HG02973 (cell line): Measurements from ENCODE around the gene NKD1.

ENCODE experiments used
- ATAC-seq: cut with Tn5 transposase; IDR thresholded peaks from one replicate; pipeline ENCODE4 v1.9.1; 2021; ENCODE audit warnings: moderate library complexity; ENCODE audit not compliant: unreplicated experiment

Gene NKD1

DNA sequence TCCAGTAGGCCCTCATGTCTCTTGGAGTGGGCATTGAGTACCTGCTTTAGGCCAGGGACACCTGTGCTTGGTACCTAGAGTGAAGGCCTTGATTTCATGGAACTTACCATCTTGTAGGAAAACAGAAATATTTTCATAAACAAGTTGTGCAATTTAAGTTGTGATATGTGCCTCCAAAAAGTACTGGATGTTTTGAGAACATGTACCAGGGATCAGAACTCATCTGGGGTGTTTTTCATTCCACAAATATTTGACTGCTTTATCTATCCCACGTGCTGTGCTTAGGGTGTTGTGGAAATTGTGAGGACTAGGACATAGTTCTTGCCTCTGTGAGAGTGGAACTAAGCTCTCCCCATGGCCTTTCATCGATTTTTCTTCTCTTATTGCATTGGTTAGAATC, 8.8 kb downstream of the NKD1 start:
- ATAC-seq: no peak

DNA sequence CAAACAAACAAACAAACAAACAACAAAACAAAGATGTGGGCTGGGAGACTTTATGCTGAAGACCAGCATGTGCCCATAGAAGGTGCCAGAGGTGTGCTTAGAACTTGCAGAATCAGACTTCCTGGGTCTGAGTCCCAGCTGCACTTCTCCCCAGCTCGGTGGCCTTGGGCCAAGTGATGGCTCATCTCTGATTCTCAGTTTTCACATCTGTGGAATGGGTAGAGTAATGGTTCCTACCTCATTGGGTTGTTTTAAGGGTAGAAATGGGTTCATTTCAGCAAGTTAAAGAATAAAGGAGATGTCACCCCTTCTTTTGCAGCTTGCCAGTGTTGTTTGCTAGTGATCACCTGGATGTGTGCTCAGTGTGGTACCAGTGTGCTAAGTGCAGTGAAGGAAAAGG, 10.7 kb downstream of the NKD1 start:
- ATAC-seq: no peak

DNA sequence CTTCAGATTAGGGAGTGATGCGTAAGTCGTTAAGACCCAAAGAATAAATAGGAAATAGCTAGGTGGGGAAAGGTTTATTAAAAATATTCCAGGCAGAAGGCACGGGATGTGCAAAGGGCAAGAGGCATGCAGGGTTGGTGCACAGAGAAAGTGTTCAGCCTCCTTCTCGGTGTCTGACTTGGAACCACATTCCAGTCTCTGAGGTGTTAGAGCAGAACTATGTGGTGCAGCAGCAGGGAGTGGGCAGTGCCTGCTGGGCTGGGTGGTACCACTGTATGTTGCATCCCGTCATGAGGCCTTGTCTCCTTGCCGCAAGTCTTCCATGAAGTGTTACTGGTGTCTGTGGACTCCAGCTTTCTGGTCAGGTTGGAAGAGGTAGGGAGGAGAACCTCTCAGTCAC, 11.1 kb downstream of the NKD1 start:
- ATAC-seq: no peak

DNA sequence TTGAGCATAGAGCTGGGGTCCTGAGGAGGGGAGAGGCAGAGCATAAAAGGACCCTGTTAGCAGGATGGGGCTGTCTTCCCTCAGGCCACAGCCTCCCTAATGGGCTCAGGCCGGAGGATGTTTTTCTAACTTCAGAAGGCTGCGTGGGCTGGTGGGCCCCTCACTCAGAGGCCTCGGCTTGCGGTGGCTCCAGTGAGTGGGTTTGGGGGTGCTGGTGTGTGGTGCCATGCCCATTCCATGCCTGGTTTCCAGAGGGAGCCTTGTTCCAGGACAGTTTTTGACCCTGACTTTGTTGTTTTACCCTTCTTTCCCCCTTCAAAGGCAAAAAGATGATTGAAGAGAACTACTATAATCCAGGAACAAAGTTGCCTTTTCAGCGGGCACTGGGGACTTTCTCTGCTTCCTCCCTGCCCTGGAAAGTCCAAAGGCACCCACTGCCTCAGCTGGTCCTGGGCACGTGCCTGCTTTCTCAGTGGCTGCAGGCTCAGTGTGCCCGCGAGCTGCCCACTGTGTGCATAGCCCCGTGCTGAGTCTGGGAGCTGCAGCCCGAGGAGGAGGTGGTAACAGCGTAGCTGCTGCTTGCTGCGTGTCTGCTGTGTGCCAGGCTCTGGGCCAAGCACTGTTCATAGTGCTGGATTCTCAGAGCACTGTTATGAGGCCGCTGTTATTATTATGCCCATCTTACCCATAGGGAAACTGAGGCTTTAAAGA, 11.8 kb downstream of the NKD1 start:
- ATAC-seq: no peak

DNA sequence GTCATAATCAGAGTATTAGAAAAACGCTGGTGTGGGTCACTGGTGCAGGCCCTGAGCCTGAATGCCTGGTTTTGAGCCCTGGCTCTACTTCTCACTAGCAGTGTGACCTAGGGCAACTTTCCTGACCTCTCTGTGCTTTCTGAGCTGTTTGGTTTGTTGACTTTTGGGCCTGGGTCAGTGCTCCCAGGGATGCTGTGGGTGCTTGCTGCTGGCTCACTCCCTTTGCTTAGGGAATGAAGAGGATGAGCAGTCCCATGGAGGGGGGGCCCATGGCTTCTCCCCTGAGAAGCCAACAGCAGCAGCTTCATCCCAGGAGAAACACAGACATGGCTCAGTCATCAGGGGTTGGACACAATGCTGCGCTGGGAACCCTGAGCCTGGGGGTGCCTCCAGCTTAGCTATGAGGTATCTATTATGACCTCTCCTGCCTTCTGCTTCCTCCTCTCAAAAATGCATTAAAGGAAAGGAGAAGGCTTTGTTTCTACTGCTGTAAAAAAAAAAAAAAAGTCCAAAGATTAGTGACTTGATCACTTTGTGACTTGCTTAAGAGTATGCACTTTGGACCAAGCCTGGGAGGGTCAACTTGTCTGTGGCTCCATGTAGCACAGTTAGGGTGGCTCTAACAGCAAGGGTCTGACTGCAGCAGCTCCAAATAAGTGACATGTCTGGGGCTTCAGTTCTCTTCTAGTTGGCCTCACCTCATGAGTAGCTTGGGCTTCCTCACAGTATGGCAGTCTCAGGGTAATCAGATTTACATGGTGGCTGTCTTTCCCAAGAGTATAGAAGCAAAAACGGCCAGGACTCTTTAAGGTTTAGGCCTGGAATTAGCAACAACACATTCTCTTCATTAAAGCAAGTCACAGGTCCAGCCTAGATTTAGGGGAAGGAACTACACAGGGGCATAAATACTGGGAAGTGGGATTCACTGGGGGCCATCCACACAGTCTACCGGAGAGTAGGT, 13.0 kb downstream of the NKD1 start:
- ATAC-seq: no peak

DNA sequence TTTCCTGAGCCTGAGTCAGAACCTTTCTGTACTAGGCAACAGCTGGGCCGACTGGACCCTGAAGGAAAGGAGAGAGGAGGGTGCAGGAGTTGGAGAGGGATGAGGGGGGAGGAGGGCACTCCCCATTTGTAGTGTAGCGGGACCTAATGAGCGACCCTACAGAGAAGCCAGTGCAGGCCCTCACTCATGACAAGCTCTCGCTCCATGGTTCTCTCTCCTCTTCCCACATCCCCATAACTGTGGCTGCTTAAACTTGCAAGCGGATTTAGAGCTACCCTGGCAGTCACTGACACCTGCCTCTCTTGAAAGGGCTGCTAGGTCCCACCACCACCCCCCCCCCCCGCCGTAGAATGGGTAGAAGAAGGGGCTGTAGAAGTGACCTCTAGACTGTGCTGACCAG, 14.5 kb downstream of the NKD1 start:
- no peak for ATAC-seq

DNA sequence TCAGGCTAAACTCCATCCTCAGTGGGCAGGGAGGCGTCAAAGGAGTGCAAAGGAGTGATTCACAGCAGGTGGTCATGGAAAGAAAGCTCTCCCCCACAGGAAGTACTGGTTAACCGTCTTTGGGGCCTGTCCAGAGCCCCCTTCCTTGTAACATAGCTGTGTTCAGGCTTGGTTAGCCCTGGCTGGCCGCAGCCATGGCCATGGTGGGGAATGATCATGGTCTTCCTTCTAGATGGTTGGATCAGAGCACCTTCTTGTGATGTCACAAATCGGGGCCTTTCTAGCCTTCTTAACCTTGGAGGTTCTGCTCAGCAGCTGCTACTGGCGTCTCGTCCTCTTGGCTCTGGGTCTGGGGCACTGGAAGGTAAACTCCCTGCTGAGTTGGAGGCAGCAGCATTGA, 15.8 kb downstream of the NKD1 start:
- ATAC-seq: no peak

DNA sequence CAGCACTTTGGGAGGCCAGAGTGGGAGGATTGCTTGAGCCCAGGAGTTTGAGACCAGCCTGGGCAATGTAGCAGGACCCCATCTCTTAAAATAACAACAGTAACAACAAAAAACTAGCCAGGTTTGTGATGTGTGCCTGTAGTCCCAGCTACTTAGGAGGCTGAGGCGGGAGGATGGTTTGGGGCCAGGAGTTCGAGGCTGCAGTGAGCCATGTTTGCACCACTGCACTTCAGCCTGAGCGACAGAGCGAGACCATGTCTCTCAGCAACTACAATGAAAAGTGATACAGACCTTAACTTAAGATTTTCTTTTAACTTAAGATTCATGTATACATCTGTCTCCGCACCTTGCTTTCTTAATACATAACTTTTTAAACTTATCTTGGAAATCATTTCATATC, 17.2 kb downstream of the NKD1 start:
- no peak for ATAC-seq

DNA sequence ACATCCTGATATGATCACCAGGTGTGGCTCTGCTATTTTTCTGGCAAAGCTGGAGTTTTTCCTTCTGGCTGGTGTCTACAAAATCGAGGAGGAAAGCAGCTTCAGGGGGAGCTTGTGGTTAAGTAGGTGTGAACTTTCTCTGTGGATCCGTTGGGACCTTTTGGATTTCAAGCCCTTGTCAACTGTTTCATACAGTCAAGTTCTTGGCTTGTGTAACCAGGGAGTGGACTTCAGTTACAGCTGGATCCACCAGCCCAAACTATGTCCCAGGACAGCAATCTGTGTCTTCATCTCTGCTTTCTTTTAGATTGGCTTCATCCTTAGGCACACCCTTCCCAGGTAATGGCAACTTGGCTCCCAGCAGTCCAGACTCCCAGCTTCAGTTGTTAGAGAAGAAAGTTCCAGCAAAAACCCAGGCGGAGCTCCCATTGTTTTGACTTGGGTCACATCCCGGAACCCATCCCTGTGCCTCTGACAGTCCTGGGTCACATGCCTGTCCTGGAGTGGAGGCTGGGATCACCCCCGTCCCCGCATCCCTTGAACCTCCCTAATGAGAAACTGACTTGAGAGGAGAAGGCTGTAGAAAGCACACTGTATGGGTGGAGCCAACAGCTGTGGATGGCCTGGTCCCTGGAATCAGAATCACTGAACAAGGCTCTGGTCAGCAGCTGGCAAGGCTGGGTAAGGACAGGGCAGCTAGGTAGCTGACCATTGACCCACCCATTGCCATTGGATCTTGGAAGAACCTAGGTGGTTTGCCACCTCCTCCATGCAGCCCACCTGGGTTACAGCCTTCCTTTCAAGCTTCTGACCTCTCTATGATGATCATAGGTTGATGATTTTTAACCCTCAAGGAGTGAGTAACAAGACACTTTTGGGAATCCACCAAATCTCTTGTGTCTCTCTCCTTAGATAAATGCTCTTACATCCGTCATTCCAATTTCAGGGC, 18.1 kb downstream of the NKD1 start:
- ATAC-seq: no peak

DNA sequence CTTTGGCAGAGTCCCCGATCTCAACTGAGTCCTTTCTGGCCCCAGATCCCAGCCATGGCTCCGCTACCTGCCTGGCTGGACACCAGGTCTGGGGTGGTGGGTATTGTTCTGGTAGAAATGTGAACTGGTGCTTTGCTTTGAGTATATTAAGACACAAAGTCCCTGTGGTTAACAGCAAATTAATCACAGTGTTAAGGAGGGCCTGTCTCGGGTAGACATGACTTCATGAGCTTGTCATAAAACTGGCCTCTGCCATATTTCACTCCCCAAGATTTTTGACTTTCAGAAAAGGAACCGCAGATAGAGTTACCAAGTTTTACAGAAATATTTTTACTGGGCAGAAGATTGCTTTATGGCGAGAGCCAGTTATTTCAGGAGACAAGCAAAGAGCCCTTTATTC, 19.5 kb downstream of the NKD1 start:
- ATAC-seq: no peak

DNA sequence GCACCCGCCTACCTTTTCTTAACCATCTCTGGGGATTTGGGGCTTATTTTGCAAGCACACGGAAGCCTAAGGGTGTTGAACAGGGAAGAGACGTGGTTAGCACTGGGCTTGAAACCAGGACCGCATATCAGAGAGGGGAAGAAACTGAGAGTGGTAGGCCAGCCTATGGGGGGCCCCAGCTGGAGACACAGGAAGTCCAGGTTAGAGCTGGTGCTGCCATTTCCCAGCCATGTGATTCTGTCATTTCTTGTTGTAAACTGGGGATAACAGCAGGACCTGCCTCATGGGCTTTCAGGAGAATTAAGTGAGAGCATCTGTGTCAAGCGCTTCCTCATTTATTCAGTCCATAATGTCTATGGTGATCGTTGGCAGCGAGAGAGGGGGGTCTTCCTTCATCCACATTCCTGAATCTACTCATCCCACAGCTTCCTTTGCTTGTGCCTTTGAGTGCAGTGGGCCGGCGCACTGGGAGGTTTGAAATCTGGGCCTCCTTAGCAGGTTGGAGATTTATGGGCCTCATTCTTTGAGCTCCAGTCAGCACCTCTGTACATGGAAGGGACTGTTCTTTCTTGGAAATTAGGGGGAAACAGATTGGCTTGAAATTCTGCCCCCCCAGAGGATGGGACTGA, 20.1 kb downstream of the NKD1 start:
- ATAC-seq: no peak

DNA sequence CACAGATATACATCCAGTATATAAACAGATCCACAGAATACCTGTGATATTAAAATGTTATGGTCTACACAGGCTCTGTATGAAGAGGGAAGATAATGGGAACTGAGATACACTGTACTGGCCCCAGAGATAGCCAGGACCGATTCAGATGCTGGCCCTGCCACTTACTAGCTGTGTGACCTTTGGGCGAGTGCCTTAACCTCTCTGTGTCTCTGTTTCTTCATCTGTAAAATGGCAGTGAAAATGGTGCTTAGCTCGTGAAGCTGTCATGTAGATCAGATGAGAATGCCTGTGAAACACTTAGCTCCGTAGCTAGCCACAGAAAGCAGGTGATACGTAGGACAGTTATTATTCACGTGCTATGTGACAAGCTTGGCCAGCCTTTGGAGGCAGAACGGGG, 22.2 kb downstream of the NKD1 start:
- ATAC-seq: no peak

DNA sequence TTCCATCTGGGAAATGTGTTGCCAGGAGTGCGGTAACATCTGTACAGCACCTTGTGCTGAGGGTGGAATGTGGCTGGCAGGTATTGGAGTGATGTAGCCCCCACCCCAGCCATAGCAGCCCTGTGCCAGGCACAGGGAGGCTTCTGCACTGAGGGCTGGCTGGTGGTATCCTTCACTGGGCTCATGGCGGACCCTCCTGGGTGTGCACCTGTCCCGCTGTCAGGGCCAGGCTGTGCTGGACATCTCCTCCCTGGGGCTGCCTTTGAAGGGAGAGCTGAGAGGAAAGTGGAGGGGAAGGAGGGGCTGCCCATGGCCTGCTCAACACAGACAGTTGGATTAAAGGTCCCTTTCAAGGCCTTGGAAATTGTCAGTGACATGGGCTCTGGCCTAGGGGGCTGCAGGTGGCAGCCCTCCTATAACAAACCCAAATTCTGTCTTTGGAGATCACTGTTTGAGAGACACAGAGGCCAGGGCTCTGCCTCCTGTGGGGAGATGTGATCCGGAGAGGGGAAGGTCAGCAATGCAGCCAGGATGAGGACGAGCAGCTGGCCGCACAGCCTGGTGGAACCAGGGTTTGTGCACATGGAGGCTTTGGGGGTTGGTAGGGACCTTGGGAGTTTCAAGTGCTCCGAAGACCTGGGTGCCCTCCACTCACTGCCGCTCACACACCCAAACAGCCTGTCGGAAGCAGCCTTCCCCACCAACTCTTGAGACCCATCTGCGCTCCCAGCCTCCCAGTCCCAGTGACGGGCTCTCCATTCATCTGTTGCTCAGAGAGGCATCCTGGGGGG, 22.8 kb downstream of the NKD1 start:
- ATAC-seq: no peak

DNA sequence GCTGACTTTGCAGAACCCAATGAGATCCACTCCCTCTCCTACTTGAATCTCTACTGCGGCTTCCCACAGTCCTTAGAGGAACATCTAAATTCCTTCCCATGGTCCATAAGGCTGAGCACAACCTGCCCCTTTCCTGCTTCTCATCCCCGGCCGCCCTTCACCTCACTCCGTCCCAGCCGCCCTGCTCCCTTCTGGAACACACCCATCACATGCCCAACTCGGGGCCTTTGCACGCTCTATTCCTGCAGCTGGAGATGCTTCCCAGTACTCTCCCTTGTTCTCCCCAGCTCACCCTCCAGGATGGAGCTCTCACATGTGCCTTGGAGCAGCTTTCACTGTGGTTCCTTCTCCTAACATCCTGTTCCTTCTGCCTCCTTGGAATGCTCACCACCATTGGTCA, 23.6 kb downstream of the NKD1 start:
- no peak for ATAC-seq

DNA sequence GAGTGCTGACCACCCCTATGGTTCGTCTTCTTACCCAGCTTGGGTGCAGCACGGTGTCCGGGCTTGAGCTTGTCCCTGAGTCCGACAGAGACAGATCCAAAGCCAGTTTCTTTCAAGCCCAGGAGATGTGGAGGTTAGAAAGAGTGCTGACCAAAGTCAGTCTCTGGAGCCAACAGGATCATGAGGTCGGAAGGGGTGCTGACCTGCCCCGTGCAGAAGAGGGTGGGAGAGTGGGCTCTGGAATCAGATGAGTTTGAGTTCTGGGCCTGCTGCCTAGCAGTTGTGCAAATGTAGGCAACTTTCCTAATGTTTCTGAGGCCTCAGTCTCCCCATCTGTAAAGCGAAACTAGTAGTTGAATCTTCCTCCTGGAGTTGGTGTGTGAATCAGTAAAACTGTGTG, 24.5 kb downstream of the NKD1 start:
- ATAC-seq: no peak

DNA sequence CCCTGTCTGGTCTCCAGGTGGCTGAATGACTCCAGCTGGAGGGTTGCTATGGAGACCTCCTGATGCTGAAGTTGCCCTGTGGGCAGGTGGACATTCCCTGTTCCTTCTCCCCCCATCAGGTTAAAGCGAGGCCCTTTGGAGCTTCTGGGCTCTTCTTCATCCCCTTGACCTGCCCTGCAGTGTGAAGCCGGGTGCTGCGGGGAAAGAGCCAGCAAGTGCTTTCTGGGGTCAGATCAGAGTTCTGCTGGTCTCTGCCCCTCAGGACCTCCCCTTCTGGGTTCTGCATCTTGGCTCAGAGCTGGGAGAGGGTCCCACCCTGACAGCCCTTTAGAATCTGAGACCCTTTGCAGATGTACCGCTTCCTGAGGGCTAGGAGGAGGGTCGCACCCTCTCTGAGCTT, 25.1 kb downstream of the NKD1 start:
- no peak for ATAC-seq

DNA sequence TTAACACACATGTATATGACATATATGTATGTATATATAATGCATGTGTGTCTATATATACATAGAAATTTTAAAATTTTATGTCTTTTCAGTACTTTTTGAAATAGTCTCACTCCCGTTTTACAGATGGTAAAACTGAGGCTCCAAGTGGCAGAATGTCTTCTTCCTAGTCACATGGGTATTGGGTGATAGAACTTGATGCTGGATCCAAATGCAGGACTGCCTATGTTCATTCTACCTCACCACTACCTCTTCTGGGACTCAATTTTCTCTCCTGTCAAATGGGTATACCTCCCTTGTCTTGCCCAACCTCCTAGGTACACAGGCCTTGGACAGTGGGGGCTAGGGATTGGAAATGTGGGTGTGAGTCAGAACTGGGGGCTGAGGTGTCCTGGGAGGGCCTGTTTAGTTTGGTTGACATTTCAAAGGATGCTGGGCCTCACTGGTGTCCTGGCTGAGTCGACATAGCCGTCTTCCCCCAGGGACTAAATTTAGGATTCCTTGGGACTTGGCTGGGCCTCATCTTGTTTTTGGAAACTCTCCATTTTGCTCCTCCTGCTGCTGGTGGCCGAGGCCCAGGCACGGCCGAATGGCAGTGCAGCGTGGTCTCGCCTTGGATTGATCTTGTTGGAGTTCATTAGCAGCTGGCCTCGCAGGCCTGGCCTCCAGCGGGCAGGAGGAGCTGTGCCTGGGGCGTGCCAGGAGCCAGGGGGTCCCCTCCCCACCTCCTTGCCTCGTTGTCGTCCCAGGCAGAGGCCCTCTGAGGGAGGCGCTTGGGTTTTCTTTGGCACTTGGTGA, 25.9 kb downstream of the NKD1 start:
- no peak for ATAC-seq

DNA sequence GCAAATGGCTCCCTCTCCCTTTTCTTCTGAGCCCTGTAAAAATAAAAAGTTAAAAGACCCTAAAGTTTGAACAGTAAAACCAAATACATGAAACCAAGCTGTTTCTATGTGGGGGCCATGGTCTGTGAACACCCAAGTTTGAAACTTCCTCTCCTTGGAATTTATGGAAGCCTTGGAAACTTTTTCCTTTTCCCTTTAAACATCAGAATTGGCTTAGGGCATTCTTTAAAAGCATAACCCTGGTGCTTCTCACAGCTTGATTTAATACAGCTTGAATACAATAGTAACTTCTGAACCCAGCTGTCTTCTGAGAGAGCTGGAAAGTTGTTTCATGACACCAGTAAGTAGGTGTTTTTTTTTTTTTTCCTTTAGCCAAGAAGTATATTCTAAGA, 26.5 kb downstream of the NKD1 start:
- no peak for ATAC-seq

DNA sequence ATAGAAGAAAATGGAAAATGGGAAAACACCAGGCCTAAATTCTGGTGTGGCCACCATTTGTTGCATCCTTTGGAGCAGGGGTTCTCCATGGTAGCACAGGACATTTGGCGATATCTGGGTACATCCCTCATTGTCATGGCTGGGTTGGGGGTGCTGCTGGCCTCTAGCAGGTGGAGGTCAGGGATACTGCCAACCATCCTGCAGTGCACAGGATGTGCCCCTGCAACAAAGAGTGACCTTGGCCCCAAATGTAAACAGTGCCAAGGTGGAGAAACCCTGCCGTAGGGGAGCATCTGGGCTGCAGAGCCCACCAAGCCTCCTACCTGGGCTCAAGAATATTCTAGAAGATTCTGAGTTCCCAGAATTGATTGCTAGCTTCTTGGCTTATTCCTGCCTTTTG, 27.5 kb downstream of the NKD1 start:
- ATAC-seq: no peak
